Epithelial cell of prostate (primary cell): ENCODE data around the gene HSPA13.

Experiments used
- DNase-seq: peaks from one replicate; pipeline ENCODE4 v3.0.0-alpha.2; 2011; ENCODE audit warnings: low read depth, low spot score
- H3K27ac ChIP-seq: fragments of 450-650 bp; 2 replicates; pipeline ENCODE4 v1.5.1; 2017; ENCODE audit warnings: mild to moderate bottlenecking

HSPA13 gene

DNA sequence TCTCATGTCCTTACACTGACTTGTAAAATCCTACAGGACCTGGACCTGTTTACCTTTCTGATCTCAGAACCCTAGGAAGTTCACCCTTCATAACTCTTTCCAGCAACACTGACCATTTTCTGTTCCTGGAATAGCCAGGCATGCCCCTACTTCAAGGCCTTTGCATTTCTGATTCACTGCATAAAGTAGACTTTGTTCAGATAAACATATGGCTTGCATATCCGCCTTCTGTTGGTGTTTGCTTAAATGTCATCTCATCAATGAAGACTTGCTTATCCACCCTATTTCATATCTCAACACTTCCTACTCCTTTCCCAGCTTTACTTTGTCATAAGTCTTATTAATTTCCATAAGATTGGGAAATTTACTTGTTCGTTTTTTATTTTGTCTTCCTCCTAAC lies 57.4 kb downstream of the HSPA13 start:
- no peak for DNase-seq
- H3K27ac ChIP-seq: no peak overlapping the region
